ENCODE data around the gene IL12RB2.

IL12RB2 gene

GRCh38 chr1:67355745-67356424 is 48.2 kb downstream of the IL12RB2 start:
- H3K4me3 ChIP-seq (ENCODE audit: low read depth, low read length): no peak overlapping the region
- no peak for TF ChIP-seq CTCF (IDR thresholded peaks at IDR 0.05; ENCODE audit: control insufficient read depth, extremely low read depth, insufficient read depth)
- no peak for DNase-seq (ENCODE audit: low read depth)

DNA sequence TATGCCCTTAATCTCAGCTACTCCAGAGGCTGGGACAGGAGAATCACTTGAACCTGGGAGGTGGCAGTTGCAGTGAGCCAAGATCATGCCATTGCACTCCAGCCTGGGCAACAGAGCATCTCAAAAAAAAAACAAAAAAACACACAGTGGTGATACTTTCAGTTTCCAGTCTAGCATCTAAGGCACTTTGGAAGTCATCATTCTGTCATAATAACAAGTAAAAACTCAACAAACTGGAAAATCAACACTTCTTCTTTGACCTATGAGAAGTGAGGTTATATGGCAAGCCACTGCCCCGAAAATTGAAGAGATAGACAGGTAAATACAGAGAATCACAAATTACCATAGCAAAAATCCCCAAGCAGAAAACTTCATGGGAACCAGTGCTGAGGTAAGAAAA is 51.9 kb downstream of the IL12RB2 start:
- H3K4me3 ChIP-seq (ENCODE audit: low read depth, low read length): no peak overlapping the region
- no peak for DNase-seq (ENCODE audit: low read depth)
- TF ChIP-seq CTCF (IDR thresholded peaks at IDR 0.05; ENCODE audit: control insufficient read depth, extremely low read depth, insufficient read depth): no peak

GRCh38 chr1:67361641-67362040 is 54.0 kb downstream of the IL12RB2 start:
- DNase-seq (ENCODE audit: low read depth): no peak
- TF ChIP-seq CTCF (IDR thresholded peaks at IDR 0.05; ENCODE audit: control insufficient read depth, extremely low read depth, insufficient read depth): no peak
- no peak overlapping the region for H3K4me3 ChIP-seq (ENCODE audit: low read depth, low read length)

GRCh38 chr1:67367370-67368045 is 59.8 kb downstream of the IL12RB2 start:
- no peak overlapping the region for H3K4me3 ChIP-seq (ENCODE audit: low read depth, low read length)
- DNase-seq (ENCODE audit: low read depth): no peak
- peak; percentile 4; the same call in 1 of the 2 replicates for TF ChIP-seq CTCF (IDR thresholded peaks at IDR 0.05; ENCODE audit: control insufficient read depth, extremely low read depth, insufficient read depth)

- H3K4me3 ChIP-seq (ENCODE audit: low read depth, low read length): no peak overlapping the region
- no peak for DNase-seq (ENCODE audit: low read depth)
- no peak for TF ChIP-seq CTCF (IDR thresholded peaks at IDR 0.05; ENCODE audit: control insufficient read depth, extremely low read depth, insufficient read depth)
These were observed 60.4 kb downstream of the IL12RB2 start for GRCh38 chr1:67368046-67368514.

DNA sequence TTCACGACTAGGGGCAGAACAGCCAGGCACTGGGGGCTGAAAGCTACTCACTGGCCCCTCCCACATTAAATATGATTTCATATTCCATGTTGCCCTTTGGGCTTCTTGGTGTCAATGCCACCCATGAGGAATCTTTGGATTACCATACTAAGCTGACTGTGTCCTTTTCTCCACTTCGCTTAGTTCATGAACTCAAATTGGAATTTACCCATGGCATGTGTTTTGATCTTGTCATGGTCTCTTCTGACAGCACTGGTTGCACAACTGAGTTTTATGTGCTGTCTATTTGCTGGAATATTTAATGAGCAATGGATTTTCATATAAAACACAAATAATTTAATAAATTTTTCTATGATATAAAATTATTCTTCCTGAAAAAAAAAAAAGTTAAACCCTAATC is 63.4 kb downstream of the IL12RB2 start:
- no peak for DNase-seq (ENCODE audit: low read depth)
- TF ChIP-seq CTCF (IDR thresholded peaks at IDR 0.05; ENCODE audit: control insufficient read depth, extremely low read depth, insufficient read depth): no peak

More for the DNA sequence above, 63.4 kb downstream of the IL12RB2 start:
- no peak overlapping the region for H3K4me3 ChIP-seq (ENCODE audit: low read depth, low read length)

All from LNCaP clone FGC (cell line).